BJ (cell line): ENCODE measurements around the gene PRKAR1B. TPM values are rescaled to one million over a fixed set of nuclear protein-coding genes. Genes with fewer than 3 reads are reported as not detected.

Source experiments
- CTCF ChIA-PET: fragments of 350-600 bp; formaldehyde crosslinking; extraction: SDS; loops from one replicate; lab custom pipeline; 2021; ENCODE audit warnings: antibody characterized with exemption, inconsistent platforms; lab: Yijun Ruan, JAX
- POLR2A ChIA-PET: fragments of 300-600 bp; sonication (Branson Sonifier 250); formaldehyde crosslinking; extraction: SDS; loops from one replicate; lab custom pipeline; 2021; ENCODE audit warnings: antibody characterized with exemption; lab: Charles Lee
- DNase-seq: peaks from one replicate; pipeline ENCODE4 v3.0.0-alpha.2; 2011; ENCODE audit warnings: low read depth
- H3K27me3 ChIP-seq: 2 replicates; pipeline ENCODE4 v1.6.0; 2011; ENCODE audit warnings: low read length; ENCODE audit not compliant: control insufficient read depth, insufficient read depth
- H3K36me3 ChIP-seq: 2 replicates; pipeline ENCODE4 v1.5.1; 2011; ENCODE audit warnings: low read length; ENCODE audit not compliant: control insufficient read depth, insufficient read depth
- H3K4me3 ChIP-seq: 2 replicates; pipeline ENCODE4 v1.5.1; 2011; ENCODE audit warnings: low read depth, mild to moderate bottlenecking, control low read depth, low read length
- polyA plus RNA-seq: library from polyadenylated mRNA; depleted of rRNA; stranded (reverse); fragments of >200 nt; gene quantifications from 2 replicates; pipeline ENCODE4 v1.2.3, GENCODE V29; 2011
- TF ChIP-seq, protein P1 (sequence below): IDR thresholded peaks from 2 replicates; pipeline ENCODE4 v1.5.1; 2011; ENCODE audit warnings: low read depth, mild to moderate bottlenecking, control low read depth, inconsistent platforms, low read length, moderate library complexity; ENCODE audit not compliant: insufficient read depth

The PRKAR1B gene
- polyA plus RNA-seq, 1 experiment: 7.4 TPM

- H3K36me3 ChIP-seq: no peaks in the 10 kb centered on the region
- H3K27me3 ChIP-seq: no peaks in the 10 kb centered on the region
- TF ChIP-seq, protein P1, sequence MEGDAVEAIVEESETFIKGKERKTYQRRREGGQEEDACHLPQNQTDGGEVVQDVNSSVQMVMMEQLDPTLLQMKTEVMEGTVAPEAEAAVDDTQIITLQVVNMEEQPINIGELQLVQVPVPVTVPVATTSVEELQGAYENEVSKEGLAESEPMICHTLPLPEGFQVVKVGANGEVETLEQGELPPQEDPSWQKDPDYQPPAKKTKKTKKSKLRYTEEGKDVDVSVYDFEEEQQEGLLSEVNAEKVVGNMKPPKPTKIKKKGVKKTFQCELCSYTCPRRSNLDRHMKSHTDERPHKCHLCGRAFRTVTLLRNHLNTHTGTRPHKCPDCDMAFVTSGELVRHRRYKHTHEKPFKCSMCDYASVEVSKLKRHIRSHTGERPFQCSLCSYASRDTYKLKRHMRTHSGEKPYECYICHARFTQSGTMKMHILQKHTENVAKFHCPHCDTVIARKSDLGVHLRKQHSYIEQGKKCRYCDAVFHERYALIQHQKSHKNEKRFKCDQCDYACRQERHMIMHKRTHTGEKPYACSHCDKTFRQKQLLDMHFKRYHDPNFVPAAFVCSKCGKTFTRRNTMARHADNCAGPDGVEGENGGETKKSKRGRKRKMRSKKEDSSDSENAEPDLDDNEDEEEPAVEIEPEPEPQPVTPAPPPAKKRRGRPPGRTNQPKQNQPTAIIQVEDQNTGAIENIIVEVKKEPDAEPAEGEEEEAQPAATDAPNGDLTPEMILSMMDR: no peak
- no peak overlapping the region for H3K4me3 ChIP-seq
- no peak for DNase-seq
- CTCF ChIA-PET: no interaction called here
- POLR2A ChIA-PET: no interaction called here
Measured at GRCh38 chr7:559396-559705, 167.7 kb downstream of the PRKAR1B start.

DNA sequence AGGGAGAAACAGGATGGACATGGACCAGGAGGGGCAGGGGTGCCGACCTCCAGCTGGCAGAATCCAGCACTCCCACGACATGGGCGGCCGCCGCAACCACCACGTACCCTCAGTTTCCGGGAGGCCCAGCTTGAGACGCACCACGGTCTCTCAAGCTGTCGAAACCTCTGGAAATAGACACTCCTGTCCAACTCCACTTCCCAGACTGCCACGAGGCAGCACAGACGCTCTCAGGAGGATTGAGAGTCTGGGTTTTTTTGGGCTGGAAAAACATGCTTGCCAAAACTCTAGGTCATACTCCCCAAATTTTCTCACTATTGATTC lies 169.6 kb downstream of the PRKAR1B start:
- no peak overlapping the region for H3K4me3 ChIP-seq
- CTCF ChIA-PET: no interaction called here

DNA sequence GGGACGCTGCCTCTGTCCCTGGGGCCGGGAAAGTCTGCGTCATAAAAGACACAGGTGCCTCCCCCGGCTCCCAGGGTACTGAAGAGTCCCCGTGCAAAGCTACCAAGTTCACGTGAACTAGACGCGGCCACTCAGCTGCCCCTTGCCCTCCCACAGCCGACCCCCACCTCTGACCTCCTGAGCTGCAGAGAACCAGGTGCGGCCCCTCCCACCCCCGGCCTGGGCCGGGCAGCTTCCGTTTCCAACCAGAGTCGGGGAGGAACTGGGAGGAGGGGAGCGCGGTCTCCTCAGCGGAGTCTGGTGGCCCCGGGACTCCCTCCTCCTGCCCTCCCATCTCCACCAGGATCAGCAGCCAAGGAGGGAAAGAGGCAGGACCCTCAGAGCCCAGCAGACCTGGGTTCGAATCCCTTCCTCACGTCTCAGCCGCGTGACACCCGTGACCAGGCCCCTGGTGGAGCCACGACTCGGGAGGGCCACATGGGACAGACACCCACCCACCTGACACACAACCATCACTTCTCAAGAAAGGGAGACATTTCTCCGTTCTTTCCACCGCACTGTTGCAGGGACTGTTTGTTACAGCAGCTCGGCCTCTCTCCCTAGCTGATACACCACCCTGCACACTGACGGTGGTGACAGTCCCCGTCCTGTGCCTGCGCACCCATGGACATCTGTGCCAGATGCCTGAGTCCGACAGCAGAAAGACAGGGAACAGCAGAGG lies 170.1 kb downstream of the PRKAR1B start:
- H3K36me3 ChIP-seq: no peaks in the 10 kb centered on the region
- no peak for DNase-seq
- H3K27me3 ChIP-seq: no peaks in the 10 kb centered on the region
- no peak overlapping the region for H3K4me3 ChIP-seq
- POLR2A ChIA-PET: no interaction called here
- CTCF ChIA-PET: no interaction called here
- TF ChIP-seq, protein P1: no peak

More for the DNA sequence above, 169.6 kb downstream of the PRKAR1B start:
- no peak for DNase-seq
- POLR2A ChIA-PET: no interaction called here
- H3K36me3 ChIP-seq: no peaks in the 10 kb centered on the region
- TF ChIP-seq, protein P1: no peak
- H3K27me3 ChIP-seq: no peaks in the 10 kb centered on the region

DNA sequence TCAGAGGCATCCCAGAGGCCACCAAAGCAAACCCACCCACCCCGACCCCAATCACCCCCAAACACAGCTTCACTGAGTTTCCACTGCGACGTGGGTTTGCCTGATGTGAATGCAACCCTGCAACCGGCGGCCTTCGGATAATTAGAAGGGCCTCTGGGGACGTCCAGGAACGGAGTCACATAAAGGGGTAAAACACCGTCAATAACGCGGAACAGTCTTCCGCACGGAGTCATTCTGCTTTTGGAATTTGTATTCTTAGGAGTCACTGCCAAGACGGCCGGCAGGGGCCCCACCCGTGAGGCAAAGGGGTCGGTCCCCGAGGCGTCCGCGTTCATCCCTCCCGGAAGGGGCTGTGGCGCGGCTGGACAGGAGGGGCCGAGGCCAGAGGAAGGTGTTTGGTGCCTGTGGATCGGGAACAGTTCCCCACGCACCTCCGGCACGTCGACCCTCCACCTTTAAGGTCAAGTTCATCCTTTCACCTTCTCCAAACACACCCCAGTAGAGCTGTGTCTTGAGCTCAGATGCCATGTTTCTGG lies 170.7 kb downstream of the PRKAR1B start:
- H3K4me3 ChIP-seq: no peak overlapping the region
- CTCF ChIA-PET: no interaction called here
- no peaks in the 10 kb centered on the region for H3K27me3 ChIP-seq
- no peaks in the 10 kb centered on the region for H3K36me3 ChIP-seq
- POLR2A ChIA-PET: no interaction called here
- TF ChIP-seq, protein P1: no peak
- no peak for DNase-seq

GRCh38 chr7:555551-556160 lies 171.4 kb downstream of the PRKAR1B start:
- no peak for DNase-seq
- Histone ChIP-seq H3K4me3 (no peak overlapping the region), H3K27me3 (no peaks in the 10 kb centered on the region), H3K36me3 (no peaks in the 10 kb centered on the region)
- ChIA-PET CTCF (no interaction called here), POLR2A (no interaction called here)
- TF ChIP-seq, protein P1: no peak
